Natural killer cell (primary cell): Measurements from ENCODE around the gene CSNK2A2. TPM values are rescaled to one million over a fixed set of nuclear protein-coding genes. Genes with fewer than 3 reads are reported as not detected.

Experiments
- ATAC-seq, 3 donors: fragments of 150-1000 bp in 2 of 3; fragments of 200-7000 bp in 1 of 3; cut with Tn5 transposase; 1 replicate in 1 of 3; 2 replicates in 2 of 3; pipeline ENCODE4 v1.10.0; 2021; ENCODE audit warnings: mild to moderate bottlenecking in 2 of 3, moderate library complexity in 2 of 3
- DNase-seq, 2 donors: peaks; one replicate each; pipeline versions ENCODE4 v3.0.0 to v3.0.0-alpha.2; 2013 to 2021; ENCODE audit warnings: mixed read lengths in 1 of 2
- H3K27ac ChIP-seq: one replicate; pipeline ENCODE4 v1.5.1; 2013; ENCODE audit warnings: mild to moderate bottlenecking, low read length
- H3K27me3 ChIP-seq: one replicate; pipeline ENCODE4 v1.6.1; 2013; ENCODE audit warnings: low read length; ENCODE audit not compliant: control insufficient read depth, insufficient read depth
- H3K36me3 ChIP-seq: one replicate; pipeline ENCODE4 v1.6.1; 2013; ENCODE audit warnings: low read length; ENCODE audit not compliant: control insufficient read depth, insufficient read depth
- H3K4me1 ChIP-seq: one replicate; pipeline ENCODE4 v1.6.1; 2013; ENCODE audit warnings: low read length; ENCODE audit not compliant: control insufficient read depth, insufficient read depth
- H3K4me3 ChIP-seq: one replicate; pipeline ENCODE4 v1.5.1; 2013; ENCODE audit warnings: low read length
- H3K9me3 ChIP-seq: one replicate; pipeline ENCODE4 v1.6.1; 2013; ENCODE audit warnings: low read length; ENCODE audit not compliant: control insufficient read depth, insufficient read depth
- H3K27ac Mint-ChIP-seq, 2 donors: one replicate each; pipeline ENCODE4 v1.8.0; 2022; ENCODE audit warnings: mild to moderate bottlenecking in 2 of 2, mixed read lengths in 2 of 2, moderate library complexity in 1 of 2
- H3K27me3 Mint-ChIP-seq, 2 donors: one replicate each; pipeline ENCODE4 v1.8.0; 2022; ENCODE audit warnings: low read depth in 2 of 2, mixed read lengths in 2 of 2
- H3K36me3 Mint-ChIP-seq: one replicate; pipeline ENCODE4 v1.8.0; 2022; ENCODE audit warnings: mixed read lengths
- H3K4me1 Mint-ChIP-seq, 2 donors: one replicate each; pipeline ENCODE4 v1.8.0; 2022; ENCODE audit warnings: mixed read lengths in 2 of 2
- H3K4me3 Mint-ChIP-seq: one replicate; pipeline ENCODE4 v1.8.0; 2022; ENCODE audit warnings: mild to moderate bottlenecking, moderate library complexity, mixed read lengths
- H3K9me3 Mint-ChIP-seq, 2 donors: one replicate each; pipeline ENCODE4 v1.8.0; 2022; ENCODE audit warnings: mixed read lengths in 2 of 2
- CTCF ChIP-seq: fragments of 200-600 bp; IDR thresholded peaks from one replicate; pipeline ENCODE4 v1.8.0; 2022; ENCODE audit warnings: antibody characterized with exemption
- WGBS: methylation state at CpG from one replicate; pipeline ENCODE4 v1.1.7; 2013; ENCODE audit warnings: missing lambda C conversion rate; ENCODE audit not compliant: insufficient coverage; 5-methylcytosine and 5-hydroxymethylcytosine counted together
- intact Hi-C: fragments of 100-400 bp; cut with micrococcal nuclease; formaldehyde crosslinking; loops from one replicate; pipeline ENCODE4 v1.14.2; 2022
- total RNA-seq, 4 donors: library from RNA; stranded (reverse); fragments of 120-200 nt in 1 of 4; gene quantifications; one replicate each; pipeline versions ENCODE4 v1.2.3 to v1.2.4, GENCODE V29; 2013 to 2022

Gene CSNK2A2
- total RNA-seq, 3 donors from 2014 or later (not counting 1 experiment from before 2014, with no cell fraction given), result 53.2 to 61.1 (median 59.9) TPM

GRCh38 chr16:58187665-58188421, 10.1 kb downstream of the CSNK2A2 start:
- H3K27ac ChIP-seq, result no peak overlapping the region
- no peak for TF ChIP-seq CTCF
- peaks cover 33 to 39% of the 10 kb centered on the region in 2 donors for H3K4me1 Mint-ChIP-seq
- no peaks in the 10 kb centered on the region for H3K4me1 ChIP-seq
- H3K27ac Mint-ChIP-seq, result no peak overlapping the region
- H3K27me3 Mint-ChIP-seq, result no peaks in the 10 kb centered on the region
- no peaks in the 10 kb centered on the region for H3K9me3 Mint-ChIP-seq
- H3K36me3 ChIP-seq, result peaks cover 68% of the 10 kb centered on the region
- intact Hi-C loops, result no loop called here
- H3K4me3 Mint-ChIP-seq, result no peak overlapping the region
- DNase-seq (no peak), ATAC-seq (no peak)
- no peaks in the 10 kb centered on the region for H3K27me3 ChIP-seq
- H3K4me3 ChIP-seq, result no peak overlapping the region
- H3K9me3 ChIP-seq, result no peaks in the 10 kb centered on the region
- H3K36me3 Mint-ChIP-seq, result peaks cover 24% of the 10 kb centered on the region
- WGBS, result 93% methylated on average over 10 of the region's 10 CpGs

- TF ChIP-seq CTCF, result no peak
- Mint-ChIP-seq H3K9me3 (no peaks in the 10 kb centered on the region), H3K27me3 (no peaks in the 10 kb centered on the region), H3K4me1 (peaks cover 25 to 31% of the 10 kb centered on the region in 2 donors), H3K36me3 (peaks cover 24% of the 10 kb centered on the region), H3K27ac (peak overlapping the region in 1 of 2 donors; percentile 27), H3K4me3 (no peak overlapping the region)
- no peak for ATAC-seq
- no peaks in the 10 kb centered on the region for H3K4me1 ChIP-seq
- no peak for DNase-seq
- H3K36me3 ChIP-seq, result peaks cover 68% of the 10 kb centered on the region
- no peak overlapping the region for H3K4me3 ChIP-seq
- intact Hi-C loops, result no loop called here
- H3K27me3 ChIP-seq, result no peaks in the 10 kb centered on the region
- H3K9me3 ChIP-seq, result no peaks in the 10 kb centered on the region
- H3K27ac ChIP-seq, result no peak overlapping the region
Observed at GRCh38 chr16:58187092-58187491, 10.8 kb downstream of the CSNK2A2 start.

- Mint-ChIP-seq H3K4me3 (no peak overlapping the region), H3K9me3 (no peaks in the 10 kb centered on the region), H3K27me3 (no peaks in the 10 kb centered on the region), H3K27ac (no peak overlapping the region), H3K36me3 (peaks cover 29% of the 10 kb centered on the region), H3K4me1 (peaks cover 18 to 29% of the 10 kb centered on the region in 2 donors)
- Histone ChIP-seq H3K4me1 (no peaks in the 10 kb centered on the region), H3K27me3 (no peaks in the 10 kb centered on the region), H3K4me3 (no peak overlapping the region), H3K36me3 (peaks cover 65% of the 10 kb centered on the region), H3K9me3 (no peaks in the 10 kb centered on the region), H3K27ac (no peak overlapping the region)
- intact Hi-C loops, result no loop called here
- WGBS, result 97% methylated on average over 5 of the region's 6 CpGs
- TF ChIP-seq CTCF, result no peak
- no peak for ATAC-seq
- DNase-seq, result no peak
Observed at GRCh38 chr16:58186176-58186944, 11.5 kb downstream of the CSNK2A2 start.
